Left ventricle myocardium inferior (tissue), 1 donor: Measurements from ENCODE around the gene IL31RA. TPM values are rescaled to one million over a fixed set of nuclear protein-coding genes. Genes with fewer than 3 reads are reported as not detected.
A peak's percentile ranks its signal among the peaks of the same experiment; 100 is the strongest.

Experiments
- DNase-seq: peaks from one replicate; pipeline ENCODE4 v3.0.0-alpha.2; 2020
- H3K27ac ChIP-seq: fragments of 200-600 bp; replicated peaks from 2 replicates; pipeline ENCODE4 v1.8.0; 2021
- H3K27me3 ChIP-seq: fragments of 200-600 bp; 2 replicates; pipeline ENCODE4 v1.8.0; 2021; ENCODE audit warnings: low read depth
- H3K36me3 ChIP-seq: fragments of 200-600 bp; 2 replicates; pipeline ENCODE4 v1.8.0; 2021
- H3K4me1 ChIP-seq: fragments of 200-600 bp; 2 replicates; pipeline ENCODE4 v1.8.0; 2021
- H3K4me3 ChIP-seq: fragments of 200-600 bp; 2 replicates; pipeline ENCODE4 v1.8.0; 2021; ENCODE audit warnings: mild to moderate bottlenecking, moderate library complexity
- H3K9me3 ChIP-seq: fragments of 200-600 bp; replicated peaks from 2 replicates; pipeline ENCODE4 v1.8.0; 2021
- CTCF ChIP-seq: fragments of 200-600 bp; IDR thresholded peaks from 2 replicates; pipeline ENCODE4 v1.8.0; 2021; ENCODE audit warnings: antibody characterized with exemption, mild to moderate bottlenecking, borderline replicate concordance
- intact Hi-C: fragments of 100-400 bp; cut with micrococcal nuclease; formaldehyde crosslinking; loops from one replicate; pipeline ENCODE4 v1.11.0; 2022
- total RNA-seq: library from RNA; stranded (reverse); fragmentation: NEBNext Ultra II Directional; extraction: Animal tissue kit (Norgen Biotek cat#: 25700); gene quantifications from one replicate; pipeline ENCODE4 v1.2.1, GENCODE V29; 2021
- donor health status: DM: no; HTN: yes; CAD: no; lungs with severe emphysema.

The IL31RA gene
- total RNA-seq, 1 donor from 2014 or later, result 0.27 TPM

- no peak overlapping the region for H3K27ac ChIP-seq
- no peaks in the 10 kb centered on the region for H3K9me3 ChIP-seq
- DNase-seq, result no peak
- no peak overlapping the region for H3K4me3 ChIP-seq
- H3K4me1 ChIP-seq, result no peaks in the 10 kb centered on the region
- TF ChIP-seq CTCF, result no peak
- intact Hi-C loops, result no loop called here
- H3K27me3 ChIP-seq, result peaks cover 6% of the 10 kb centered on the region
- no peaks in the 10 kb centered on the region for H3K36me3 ChIP-seq
These were observed 49.6 kb downstream of the IL31RA start for GRCh38 chr5:55900776-55901175.

- intact Hi-C loops, result no loop called here
- no peaks in the 10 kb centered on the region for H3K27me3 ChIP-seq
- H3K4me1 ChIP-seq, result no peaks in the 10 kb centered on the region
- no peaks in the 10 kb centered on the region for H3K36me3 ChIP-seq
- H3K27ac ChIP-seq, result no peak overlapping the region
- H3K4me3 ChIP-seq, result no peak overlapping the region
- TF ChIP-seq CTCF, result no peak
- no peak for DNase-seq
- no peaks in the 10 kb centered on the region for H3K9me3 ChIP-seq
These were observed 51.5 kb downstream of the IL31RA start for GRCh38 chr5:55902696-55903095.

DNA sequence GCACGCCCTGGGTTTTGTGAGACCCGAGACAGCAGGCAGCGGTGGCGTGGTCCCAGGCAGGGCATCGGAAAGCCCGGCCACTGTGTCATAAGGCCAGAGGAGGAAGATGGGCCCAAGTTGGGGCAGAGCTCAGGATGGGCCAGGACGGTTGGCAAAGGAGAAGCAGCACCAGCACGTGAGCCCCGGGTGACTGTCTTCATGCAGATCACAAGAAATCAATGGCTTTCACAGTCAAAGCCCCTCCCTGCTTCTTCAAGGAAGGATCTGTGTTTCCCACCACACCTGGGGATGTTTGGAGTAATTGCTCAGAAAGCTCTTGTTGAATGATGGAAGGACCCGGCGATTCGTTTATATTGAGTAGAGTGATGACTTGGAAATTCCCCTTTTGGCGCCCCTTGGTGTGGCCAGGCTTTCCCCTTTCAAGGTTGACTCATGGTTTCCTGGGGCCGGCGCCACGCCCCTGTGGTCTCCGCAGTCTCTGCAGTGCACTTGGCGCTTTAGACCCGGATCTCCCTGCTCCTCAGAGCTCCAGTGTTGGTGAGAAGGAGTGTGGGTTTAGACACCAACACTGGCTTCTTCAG, 52.1 kb downstream of the IL31RA start:
- Histone ChIP-seq H3K4me1 (no peaks in the 10 kb centered on the region), H3K27ac (no peak overlapping the region), H3K27me3 (no peaks in the 10 kb centered on the region), H3K4me3 (no peak overlapping the region), H3K36me3 (no peaks in the 10 kb centered on the region), H3K9me3 (no peaks in the 10 kb centered on the region)
- TF ChIP-seq CTCF, result no peak
- intact Hi-C loops, result no loop called here
- DNase-seq, result no peak

- no peaks in the 10 kb centered on the region for H3K27me3 ChIP-seq
- no peak for TF ChIP-seq CTCF
These were observed 53.0 kb downstream of the IL31RA start for GRCh38 chr5:55904152-55904551.

GRCh38 chr5:55905251-55905650, 54.1 kb downstream of the IL31RA start:
- Histone ChIP-seq H3K27me3 (no peaks in the 10 kb centered on the region), H3K4me1 (no peaks in the 10 kb centered on the region), H3K4me3 (no peak overlapping the region), H3K36me3 (no peaks in the 10 kb centered on the region), H3K27ac (no peak overlapping the region), H3K9me3 (no peaks in the 10 kb centered on the region)
- intact Hi-C loops, result no loop called here
- DNase-seq, result no peak
- TF ChIP-seq CTCF, result no peak

More at GRCh38 chr5:55904152-55904551, 53.0 kb downstream of the IL31RA start:
- Histone ChIP-seq H3K4me3 (no peak overlapping the region), H3K9me3 (no peaks in the 10 kb centered on the region), H3K4me1 (no peaks in the 10 kb centered on the region), H3K27ac (no peak overlapping the region), H3K36me3 (no peaks in the 10 kb centered on the region)
- intact Hi-C loops, result no loop called here
- peak; percentile 41 for DNase-seq
